HUES48 (cell line): ENCODE measurements around the gene MKNK1.

Source experiments
- H3K27ac ChIP-seq: one replicate; pipeline ENCODE4 v1.7.0; 2013; ENCODE audit warnings: low read depth, low read length, inconsistent platforms
- H3K27me3 ChIP-seq: 2 replicates; pipeline ENCODE4 v1.6.1; 2013; ENCODE audit warnings: mild to moderate bottlenecking, low read length; ENCODE audit not compliant: control insufficient read depth, insufficient read depth
- H3K36me3 ChIP-seq: 2 replicates; pipeline ENCODE4 v1.6.1; 2013; ENCODE audit warnings: low read length; ENCODE audit not compliant: control insufficient read depth, insufficient read depth
- H3K4me1 ChIP-seq: 2 replicates; pipeline ENCODE4 v1.6.1; 2013; ENCODE audit warnings: mild to moderate bottlenecking, low read length; ENCODE audit not compliant: control insufficient read depth, insufficient read depth
- H3K4me3 ChIP-seq: 2 replicates; pipeline ENCODE4 v1.5.1; 2013; ENCODE audit warnings: mild to moderate bottlenecking, low read depth, low read length
- H3K9ac ChIP-seq: 2 replicates; pipeline ENCODE4 v1.6.1; 2013; ENCODE audit warnings: mild to moderate bottlenecking, low read depth, low read length, moderate library complexity
- H3K9me3 ChIP-seq: 2 replicates; pipeline ENCODE4 v1.6.1; 2013; ENCODE audit warnings: low read length; ENCODE audit not compliant: control insufficient read depth, insufficient read depth

MKNK1 gene

DNA sequence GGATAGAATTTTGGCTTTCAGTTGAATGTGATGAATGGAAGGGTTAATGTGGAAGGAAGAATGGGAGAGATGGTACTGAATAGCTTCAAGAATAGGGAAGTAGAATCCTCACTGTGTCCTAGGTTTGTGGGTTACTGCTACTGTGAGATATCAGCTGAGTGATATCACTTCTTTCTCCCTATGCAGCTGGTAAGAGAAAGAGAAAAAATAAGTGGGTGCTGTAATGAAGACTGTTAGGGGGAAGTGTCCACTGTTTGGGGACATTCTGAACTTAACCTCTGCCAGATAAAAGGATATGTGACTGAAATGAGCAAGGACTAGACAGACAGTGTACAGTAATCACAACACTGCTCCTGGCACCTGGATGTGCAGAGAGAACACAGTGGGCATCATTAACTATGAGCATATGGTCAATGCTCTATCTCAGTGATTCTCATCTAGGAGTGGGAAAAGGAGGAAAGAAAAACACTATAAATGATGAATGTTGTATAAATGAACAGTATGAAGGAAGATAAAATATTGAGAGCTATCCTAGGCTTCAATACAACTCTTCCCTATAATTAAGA, 38.1 kb upstream of the MKNK1 start:
- H3K27me3 ChIP-seq: no peaks in the 10 kb centered on the region
- H3K4me3 ChIP-seq: no peak overlapping the region
- no peaks in the 10 kb centered on the region for H3K4me1 ChIP-seq
- no peak overlapping the region for H3K9ac ChIP-seq
- H3K9me3 ChIP-seq: no peaks in the 10 kb centered on the region
- peaks cover 31% of the 10 kb centered on the region for H3K36me3 ChIP-seq
- no peak overlapping the region for H3K27ac ChIP-seq

DNA sequence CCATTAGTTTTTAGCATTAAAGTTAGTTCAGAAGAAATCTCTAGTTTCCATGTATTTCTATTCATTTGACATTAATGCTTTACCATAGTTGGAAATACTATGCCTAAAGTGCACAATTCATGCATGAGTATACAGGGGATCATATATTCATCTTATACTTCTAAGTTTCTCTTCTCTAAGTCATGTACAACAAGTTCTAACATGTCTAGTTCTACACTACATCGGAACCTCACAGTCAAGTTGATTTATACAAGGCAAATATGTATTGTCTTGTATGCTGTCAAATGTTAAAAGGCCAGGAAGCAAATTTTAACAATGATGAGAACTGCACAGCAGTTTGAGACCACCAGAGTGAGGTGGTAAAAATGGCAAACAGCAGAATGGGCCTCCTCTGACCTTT, 35.5 kb upstream of the MKNK1 start:
- H3K27ac ChIP-seq: no peak overlapping the region
- no peaks in the 10 kb centered on the region for H3K27me3 ChIP-seq
- no peak overlapping the region for H3K9ac ChIP-seq
- no peaks in the 10 kb centered on the region for H3K4me1 ChIP-seq
- H3K36me3 ChIP-seq: peaks cover 41% of the 10 kb centered on the region
- H3K9me3 ChIP-seq: no peaks in the 10 kb centered on the region
- no peak overlapping the region for H3K4me3 ChIP-seq

DNA sequence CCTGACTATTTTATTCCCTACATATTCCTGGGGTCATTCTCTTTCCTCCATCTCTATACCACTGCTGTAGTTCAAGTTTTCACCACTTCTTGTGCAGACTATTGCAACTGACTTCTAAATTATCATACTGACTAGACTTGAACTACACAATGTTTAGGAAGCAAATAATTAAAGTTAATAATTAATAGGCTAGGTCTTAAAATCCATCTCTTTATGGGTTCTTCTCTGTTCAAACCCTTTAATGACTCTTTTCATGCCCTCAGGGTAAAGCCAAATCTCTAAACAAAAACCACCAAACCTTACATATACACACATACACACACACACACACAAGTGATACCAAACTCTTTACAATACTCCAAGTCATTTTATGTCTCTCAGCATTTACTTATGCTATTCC, 34.9 kb upstream of the MKNK1 start:
- Histone ChIP-seq H3K27ac (no peak overlapping the region), H3K4me1 (no peaks in the 10 kb centered on the region), H3K27me3 (no peaks in the 10 kb centered on the region), H3K36me3 (peaks cover 44% of the 10 kb centered on the region), H3K4me3 (no peak overlapping the region), H3K9me3 (no peaks in the 10 kb centered on the region), H3K9ac (no peak overlapping the region)

DNA sequence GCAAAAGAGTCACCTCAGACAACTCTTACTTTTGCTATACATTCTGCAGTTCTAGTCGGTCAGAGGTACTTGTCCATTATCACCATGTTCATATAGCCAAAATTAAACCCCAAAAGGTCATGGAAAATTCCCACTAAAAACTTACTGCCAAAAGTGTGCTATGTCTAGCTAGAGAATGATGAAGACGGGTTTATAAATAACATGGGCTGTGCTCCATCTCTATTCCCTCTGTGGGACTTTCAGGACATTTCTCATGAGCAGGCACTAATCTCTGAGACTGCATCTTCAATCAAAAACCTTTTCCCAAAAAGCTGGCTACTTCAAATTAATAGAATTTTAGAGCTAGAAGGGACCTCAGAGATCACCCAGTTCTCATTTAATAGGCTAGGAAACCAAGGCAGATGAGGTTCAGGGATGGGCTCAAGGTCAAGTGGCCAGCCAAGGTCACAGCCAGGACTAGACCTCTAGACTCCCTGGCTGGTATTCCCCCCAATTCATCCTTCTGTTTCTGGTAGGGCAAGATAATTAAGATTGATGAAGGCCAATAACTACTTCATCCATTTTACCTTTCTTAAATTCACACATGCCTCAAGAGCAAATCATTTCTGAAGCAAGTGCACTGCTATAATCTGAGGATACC, 33.5 kb upstream of the MKNK1 start:
- Histone ChIP-seq H3K27me3 (no peaks in the 10 kb centered on the region), H3K9ac (no peak overlapping the region), H3K36me3 (peaks cover 52% of the 10 kb centered on the region), H3K27ac (no peak overlapping the region), H3K4me1 (no peaks in the 10 kb centered on the region), H3K4me3 (no peak overlapping the region), H3K9me3 (no peaks in the 10 kb centered on the region)

DNA sequence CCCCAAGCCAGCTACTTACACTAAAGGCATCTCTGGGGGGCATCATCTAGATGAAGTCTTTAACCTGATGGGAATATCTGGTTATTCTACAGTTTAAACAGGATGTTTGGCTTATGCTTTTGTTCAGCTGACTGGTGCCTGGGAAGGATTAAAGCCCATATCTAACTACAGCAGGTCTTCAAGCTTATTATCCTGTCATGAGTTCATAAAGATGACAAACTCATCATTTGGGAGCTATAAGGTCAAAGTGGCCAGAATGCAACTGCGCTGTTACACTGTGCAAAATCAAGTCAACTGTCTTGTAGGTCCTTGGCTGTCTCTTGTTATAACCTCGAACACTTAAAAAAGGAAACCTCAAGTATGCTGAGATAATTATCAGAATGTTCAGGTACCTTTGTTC, 31.1 kb upstream of the MKNK1 start:
- Histone ChIP-seq H3K4me1 (no peaks in the 10 kb centered on the region), H3K27me3 (no peaks in the 10 kb centered on the region), H3K36me3 (peaks cover 54% of the 10 kb centered on the region), H3K27ac (no peak overlapping the region), H3K4me3 (no peak overlapping the region), H3K9me3 (no peaks in the 10 kb centered on the region), H3K9ac (no peak overlapping the region)

DNA sequence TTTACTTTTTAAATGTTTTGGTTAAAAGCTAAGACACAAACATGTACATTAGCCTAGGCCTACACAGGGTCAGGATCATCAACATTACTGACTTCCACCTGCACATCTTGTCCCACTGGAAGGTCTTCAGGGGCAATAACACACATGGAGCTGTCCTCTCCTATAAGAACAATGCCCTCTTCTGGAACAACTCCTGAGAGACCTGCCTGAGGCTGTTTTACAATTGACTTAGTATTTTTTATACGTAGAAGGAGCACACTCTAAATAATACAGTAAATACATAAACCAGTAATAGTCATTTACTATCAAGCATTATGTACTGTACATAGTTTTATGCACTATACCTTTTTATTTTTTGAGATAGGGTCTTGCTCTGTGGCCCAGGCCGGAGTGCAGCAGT, 26.7 kb upstream of the MKNK1 start:
- Histone ChIP-seq H3K36me3 (peaks cover 45% of the 10 kb centered on the region), H3K27ac (no peak overlapping the region), H3K4me1 (no peaks in the 10 kb centered on the region), H3K9ac (no peak overlapping the region), H3K27me3 (no peaks in the 10 kb centered on the region), H3K4me3 (no peak overlapping the region), H3K9me3 (no peaks in the 10 kb centered on the region)

DNA sequence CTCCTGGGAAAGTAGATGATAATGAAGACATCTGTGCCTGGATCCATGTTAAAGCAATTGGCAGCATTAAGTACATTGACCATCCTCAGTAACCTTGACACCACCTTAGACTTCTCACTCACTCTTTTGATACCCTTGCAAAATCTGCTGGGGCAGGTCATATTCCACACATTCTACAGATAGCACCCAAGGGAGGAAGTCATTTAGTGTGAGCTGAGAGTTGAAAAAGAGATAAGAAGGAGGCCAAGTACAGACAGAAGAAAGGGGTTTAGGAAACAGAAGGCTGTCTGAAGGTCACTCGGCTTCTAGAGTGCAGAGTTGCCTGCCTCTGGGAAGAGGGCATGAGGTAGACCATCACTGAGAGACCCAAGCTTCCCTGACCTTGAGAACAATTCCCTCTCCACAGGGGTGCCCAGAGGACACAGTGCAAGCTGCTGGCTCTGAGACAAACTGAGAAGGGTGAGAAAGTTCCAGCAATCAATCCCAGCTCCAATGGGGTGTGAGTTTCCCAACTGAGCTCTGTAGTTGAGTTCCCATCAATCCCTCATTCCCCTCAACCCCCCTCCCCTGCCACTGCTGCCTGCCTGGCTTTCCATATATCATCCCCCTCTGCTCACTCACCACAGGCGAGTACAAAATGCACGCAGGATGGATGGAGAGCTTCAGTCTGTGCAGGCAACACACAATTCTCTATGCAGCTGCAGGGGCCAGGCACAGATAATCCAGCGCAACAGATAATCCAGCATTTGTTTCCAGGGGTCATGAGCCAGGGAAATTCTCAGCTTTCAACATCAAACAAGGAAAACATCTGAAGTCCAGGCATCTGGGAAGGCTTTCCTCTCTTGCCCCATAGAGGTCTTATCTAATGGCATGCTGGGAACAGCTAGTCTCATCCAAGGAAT, 19.9 kb upstream of the MKNK1 start:
- H3K9me3 ChIP-seq: no peaks in the 10 kb centered on the region
- H3K27ac ChIP-seq: no peak overlapping the region
- H3K4me1 ChIP-seq: no peaks in the 10 kb centered on the region

DNA sequence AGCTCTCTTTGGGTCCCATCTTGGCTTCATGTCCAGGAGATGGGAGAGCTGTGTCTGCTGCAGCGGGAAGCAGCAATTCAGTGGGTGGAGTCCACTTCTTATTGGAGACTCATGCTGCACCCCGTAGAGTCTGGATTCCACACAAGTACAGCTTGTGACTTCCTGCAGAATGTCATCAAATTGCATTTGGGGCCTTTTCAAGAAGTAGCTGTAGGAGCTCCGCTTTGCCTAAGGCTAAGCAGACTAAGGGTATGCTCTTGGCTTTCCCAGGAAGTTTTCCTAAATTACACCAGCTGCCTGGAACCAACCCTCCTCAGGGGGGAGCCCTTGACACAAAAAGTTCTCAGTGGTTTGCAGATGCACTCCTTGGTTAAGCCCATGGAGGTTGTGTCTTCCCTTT, 18.3 kb upstream of the MKNK1 start:
- H3K27ac ChIP-seq: no peak overlapping the region

More for the DNA sequence above, 19.9 kb upstream of the MKNK1 start:
- Histone ChIP-seq H3K9ac (no peak overlapping the region), H3K4me3 (no peak overlapping the region), H3K36me3 (no peaks in the 10 kb centered on the region), H3K27me3 (peaks cover 5% of the 10 kb centered on the region; the same call in 1 of the 2 replicates)

DNA sequence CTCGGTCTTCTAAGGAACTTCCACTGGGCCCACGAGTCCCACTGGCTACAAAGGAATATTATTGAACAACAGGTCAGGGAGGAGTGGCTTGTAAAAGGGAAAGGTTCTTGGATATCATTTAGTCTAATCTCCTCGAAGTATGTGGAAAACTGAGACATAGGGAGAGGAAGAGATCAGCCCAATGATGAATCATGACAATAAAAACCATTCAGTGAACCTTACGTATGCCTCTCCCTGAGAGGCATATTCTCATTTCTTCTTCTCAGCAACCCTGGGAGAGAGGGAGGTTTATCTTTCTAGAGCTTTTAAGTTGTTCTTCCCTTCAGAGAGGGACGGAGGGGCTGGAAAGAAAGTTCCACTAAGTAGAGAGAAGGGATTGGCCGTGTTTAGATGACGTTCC, 17.9 kb upstream of the MKNK1 start:
- Histone ChIP-seq H3K9me3 (no peaks in the 10 kb centered on the region), H3K36me3 (no peaks in the 10 kb centered on the region), H3K27me3 (peaks cover 20% of the 10 kb centered on the region), H3K9ac (no peak overlapping the region), H3K27ac (no peak overlapping the region), H3K4me1 (peaks cover 3% of the 10 kb centered on the region; the same call in 1 of the 2 replicates), H3K4me3 (no peak overlapping the region)

More for the DNA sequence above, 18.3 kb upstream of the MKNK1 start:
- H3K4me3 ChIP-seq: no peak overlapping the region
- H3K9me3 ChIP-seq: no peaks in the 10 kb centered on the region
- H3K9ac ChIP-seq: no peak overlapping the region
- H3K4me1 ChIP-seq: no peaks in the 10 kb centered on the region
- H3K36me3 ChIP-seq: no peaks in the 10 kb centered on the region
- peaks cover 16% of the 10 kb centered on the region for H3K27me3 ChIP-seq

DNA sequence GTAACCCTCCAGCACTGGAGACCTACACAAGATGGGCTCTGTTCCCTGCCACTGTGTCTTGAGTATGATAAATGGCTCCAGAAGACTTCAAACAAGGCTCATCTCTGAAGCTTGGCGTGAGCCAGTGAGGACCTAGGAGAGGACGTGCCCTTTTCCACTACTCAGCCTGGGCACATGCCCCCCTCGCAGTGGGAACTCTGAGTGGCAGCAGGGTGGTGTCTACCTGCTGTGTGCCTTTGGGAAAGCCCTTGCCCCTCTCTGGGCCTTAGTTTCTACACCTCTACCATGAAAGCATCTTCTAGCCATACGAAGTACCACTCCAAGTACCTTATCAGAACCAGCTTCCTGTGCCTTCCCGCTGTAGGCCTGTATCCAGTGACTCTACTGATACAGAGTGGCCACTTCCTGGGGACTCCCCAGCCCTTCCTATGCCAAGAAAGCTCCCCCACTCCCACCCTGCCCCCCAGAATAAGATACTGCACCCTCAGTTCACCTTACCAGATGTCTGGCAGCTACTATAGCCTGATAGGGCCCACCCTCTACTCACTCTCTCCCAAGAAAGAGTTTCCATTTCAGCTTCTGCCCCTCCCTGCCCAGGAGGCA, 15.7 kb upstream of the MKNK1 start:
- Histone ChIP-seq H3K36me3 (no peaks in the 10 kb centered on the region), H3K9ac (no peak overlapping the region), H3K4me3 (no peak overlapping the region), H3K27me3 (peaks cover 22% of the 10 kb centered on the region), H3K4me1 (peaks cover 12% of the 10 kb centered on the region; the same call in 1 of the 2 replicates), H3K27ac (no peak overlapping the region), H3K9me3 (no peaks in the 10 kb centered on the region)
